ENCODE data around the gene CD22. TPM values are rescaled to one million over a fixed set of nuclear protein-coding genes. Genes with fewer than 3 reads are reported as not detected.

Gene CD22
- 15.4 TPM for total RNA-seq
- polyA plus RNA-seq (ENCODE audit: insufficient read depth, low read depth, low replicate concordance), result 0.82 TPM
- long read RNA-seq, donor 1, result 0 reads
- long read RNA-seq, donor 2, result 0 reads
- long read RNA-seq, donor 3, result 0 reads
- long read RNA-seq, donor 4, result 0 reads
- long read RNA-seq, donor 5, result 0 reads
- long read RNA-seq, donor 6, result 0 reads
- long read RNA-seq, donor 7, partial matches to known transcripts, result 0 of 8 reads
- long read RNA-seq, donor 7, other reads (novel, unspliced or antisense), result 8 of 8 reads
- long read RNA-seq, donor 8, result 0 reads
- long read RNA-seq, donor 9, result 0 reads
- long read RNA-seq, donor 10, partial matches to known transcripts, result 7 of 8 reads
- long read RNA-seq, donor 10, other reads (novel, unspliced or antisense), result 0 of 8 reads

GRCh38 chr19:35328851-35329285 is at the start of gene CD22:
TSS of gene CD22 (plus strand) at chr19:35329187. CDS start at chr19:35332041, 2,854 bp downstream.
- intact Hi-C loops (cut with DNase I), result no loop called here
- DNase-seq, result no peak
- Histone ChIP-seq H3K9ac (ENCODE audit: low read length in 3 of 3) (no peak within 1 kb of the TSS), H3K27me3 (ENCODE audit: control insufficient read depth, insufficient read depth, low read length) (no peaks in the 10 kb centered on the region), H3K27ac (ENCODE audit: low read depth in 2 of 2, low read length in 2 of 2) (no peak within 1 kb of the TSS), H3K9me3 (ENCODE audit: control insufficient read depth in 2 of 3, insufficient read depth in 1 of 3, low read length in 3 of 3) (no peaks in the 10 kb centered on the region), H3K4me1 (ENCODE audit: control insufficient read depth in 2 of 3, insufficient read depth in 2 of 3, low read depth in 1 of 3, low read length in 3 of 3) (no peaks in the 10 kb centered on the region), H3K4me3 (ENCODE audit: low read length in 3 of 3) (no peak within 1 kb of the TSS), H3K36me3 (ENCODE audit: control insufficient read depth in 2 of 3, insufficient read depth in 3 of 3, low read length in 3 of 3) (no peaks in the 10 kb centered on the region)
- no peak for FAIRE-seq
- TF ChIP-seq CTCF (IDR thresholded peaks at IDR 0.05; ENCODE audit: borderline replicate concordance, extremely low read depth, insufficient read depth), result no peak

DNA sequence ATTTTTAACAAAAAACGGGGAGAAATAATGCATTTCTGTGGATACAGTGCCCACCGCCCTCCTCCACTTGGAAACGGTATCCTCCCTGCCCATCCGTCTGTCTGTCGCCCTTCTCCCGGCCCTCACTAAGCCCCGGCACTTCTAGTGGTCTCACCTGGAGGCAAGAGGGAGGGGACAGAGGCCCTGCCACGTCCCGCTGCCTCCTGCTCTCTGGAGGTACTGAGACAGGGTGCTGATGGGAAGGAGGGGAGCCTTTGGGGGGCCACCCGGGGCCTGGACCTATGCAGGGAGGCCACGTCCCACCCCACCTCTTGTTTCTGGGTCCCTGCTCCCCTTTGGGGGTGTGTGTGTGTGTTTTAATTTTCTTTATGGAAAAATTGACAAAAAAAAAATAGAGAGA is 49.6 kb upstream of the CD22 start:
- Histone ChIP-seq H3K36me3 (ENCODE audit: control insufficient read depth in 2 of 3, insufficient read depth in 3 of 3, low read length in 3 of 3) (peaks cover 0 to 3% (median 2%) of the 10 kb centered on the region in 3 donors), H3K4me1 (ENCODE audit: control insufficient read depth in 2 of 3, insufficient read depth in 2 of 3, low read depth in 1 of 3, low read length in 3 of 3) (no peaks in the 10 kb centered on the region), H3K4me3 (ENCODE audit: low read length in 3 of 3) (no peak overlapping the region), H3K27me3 (ENCODE audit: control insufficient read depth, insufficient read depth, low read length) (no peaks in the 10 kb centered on the region), H3K27ac (ENCODE audit: low read depth in 2 of 2, low read length in 2 of 2) (no peak overlapping the region), H3K9ac (ENCODE audit: low read length in 3 of 3) (no peak overlapping the region), H3K9me3 (ENCODE audit: control insufficient read depth in 2 of 3, insufficient read depth in 1 of 3, low read length in 3 of 3) (no peaks in the 10 kb centered on the region)
- intact Hi-C loops (cut with DNase I), result no loop called here
- DNase-seq (peak in 1 of 5 donors; percentile 38), FAIRE-seq (no peak)
- no peak for TF ChIP-seq CTCF (IDR thresholded peaks at IDR 0.05; ENCODE audit: borderline replicate concordance, extremely low read depth, insufficient read depth)

- Histone ChIP-seq H3K9ac (ENCODE audit: low read length in 3 of 3) (no peak overlapping the region), H3K27me3 (ENCODE audit: control insufficient read depth, insufficient read depth, low read length) (no peaks in the 10 kb centered on the region), H3K9me3 (ENCODE audit: control insufficient read depth in 2 of 3, insufficient read depth in 1 of 3, low read length in 3 of 3) (no peaks in the 10 kb centered on the region), H3K36me3 (ENCODE audit: control insufficient read depth in 2 of 3, insufficient read depth in 3 of 3, low read length in 3 of 3) (peaks cover 0 to 3% (median 0%) of the 10 kb centered on the region in 3 donors), H3K27ac (ENCODE audit: low read depth in 2 of 2, low read length in 2 of 2) (no peak overlapping the region), H3K4me1 (ENCODE audit: control insufficient read depth in 2 of 3, insufficient read depth in 2 of 3, low read depth in 1 of 3, low read length in 3 of 3) (no peaks in the 10 kb centered on the region), H3K4me3 (ENCODE audit: low read length in 3 of 3) (no peak overlapping the region)
- no peak for TF ChIP-seq CTCF (IDR thresholded peaks at IDR 0.05; ENCODE audit: borderline replicate concordance, extremely low read depth, insufficient read depth)
- intact Hi-C loops (cut with DNase I), result no loop called here
- DNase-seq, result peak in 2 of 5 donors; percentile 55 to 69
- FAIRE-seq, result no peak
Measured at GRCh38 chr19:35279985-35280821, 48.8 kb upstream of the CD22 start.

All from kidney (tissue), 22 donors.